Breast epithelium (tissue), 3 donors: ENCODE measurements around the gene FAM180A.

Experiments
- CTCF ChIP-seq, 3 donors: fragments of 450-650 bp; IDR thresholded peaks; one replicate each; pipeline ENCODE4 v1.5.1; 2016 to 2017; ENCODE audit warnings: antibody characterized with exemption in 3 of 3, mild to moderate bottlenecking in 3 of 3, moderate library complexity in 3 of 3
- POLR2AphosphoS5 ChIP-seq, 3 donors: sonication (generic); formaldehyde crosslinking; IDR thresholded peaks; one replicate each; pipeline ENCODE4 v1.6.1; 2017; ENCODE audit warnings: antibody characterized with exemption in 3 of 3

GRCh38 chr7:135747366-135747765 lies 1.2 kb downstream of the FAM180A start:
- no peak for TF ChIP-seq POLR2AphosphoS5 (IDR thresholded peaks at IDR 0.05)
- TF ChIP-seq CTCF (IDR thresholded peaks at IDR 0.05): no peak
